Stimulated activated CD8-positive, alpha-beta memory T cell treated with anti-CD3 and anti-CD28 coated beads, Interleukin-12 subunit alpha, Interleukin-12 subunit beta, amount 100 ng/mL, for 24 hours (primary cell): Measurements from ENCODE around the gene C12orf75.
"Not testable (repeated sequence)": the region's sequence is repeated elsewhere in the genome, so short reads cannot be mapped to it uniquely, and the experiment has no call there.

ENCODE experiments used
- DNase-seq: peaks from one replicate; pipeline ENCODE4 v3.0.0-alpha.2; 2020; ENCODE audit errors: extremely low read depth

Gene C12orf75

GRCh38 chr12:105335856-105336255, 5.4 kb downstream of the C12orf75 start:
- DNase-seq, result no peak

GRCh38 chr12:105336411-105336810, 5.9 kb downstream of the C12orf75 start:
- no peak for DNase-seq

GRCh38 chr12:105337391-105337790, 6.9 kb downstream of the C12orf75 start:
- DNase-seq, result no peak

GRCh38 chr12:105338966-105339365, 8.5 kb downstream of the C12orf75 start:
- no peak for DNase-seq

- DNase-seq, result no peak
Observed at GRCh38 chr12:105341010-105341409, 10.5 kb downstream of the C12orf75 start.

- DNase-seq, result not testable (repeated sequence)
Observed at GRCh38 chr12:105341620-105342019, 11.1 kb downstream of the C12orf75 start.

GRCh38 chr12:105342464-105342863, 12.0 kb downstream of the C12orf75 start:
- DNase-seq, result no peak

- DNase-seq, result no peak
Observed at GRCh38 chr12:105343836-105344235, 13.3 kb downstream of the C12orf75 start.

- DNase-seq, result no peak
Observed at GRCh38 chr12:105347499-105347898, 17.0 kb downstream of the C12orf75 start.

GRCh38 chr12:105348142-105348541, 17.7 kb downstream of the C12orf75 start:
- no peak for DNase-seq

GRCh38 chr12:105348561-105348960, 18.1 kb downstream of the C12orf75 start:
- no peak for DNase-seq

- no peak for DNase-seq
Observed at GRCh38 chr12:105349138-105349537, 18.6 kb downstream of the C12orf75 start.

GRCh38 chr12:105351523-105351922, 21.0 kb downstream of the C12orf75 start:
- no peak for DNase-seq

GRCh38 chr12:105352052-105352451, 21.6 kb downstream of the C12orf75 start:
- DNase-seq, result no peak

- no peak for DNase-seq
Observed at GRCh38 chr12:105352940-105353635, 22.6 kb downstream of the C12orf75 start.

- no peak for DNase-seq
Observed at GRCh38 chr12:105355752-105356151, 25.3 kb downstream of the C12orf75 start.

GRCh38 chr12:105357162-105357691, 26.7 kb downstream of the C12orf75 start:
- no peak for DNase-seq

GRCh38 chr12:105358789-105359188, 28.3 kb downstream of the C12orf75 start:
- DNase-seq, result no peak

GRCh38 chr12:105359856-105360255, 29.4 kb downstream of the C12orf75 start:
- DNase-seq, result no peak

GRCh38 chr12:105363890-105364289, 33.4 kb downstream of the C12orf75 start:
- DNase-seq, result no peak

GRCh38 chr12:105365231-105365630, 34.7 kb downstream of the C12orf75 start:
- DNase-seq, result no peak

- DNase-seq, result no peak
Observed at GRCh38 chr12:105368047-105368646, 37.7 kb downstream of the C12orf75 start.

GRCh38 chr12:105369014-105369413, 38.5 kb downstream of the C12orf75 start:
- DNase-seq, result no peak
